HG03342 (cell line): ENCODE results near the gene RFXANK.
A peak's percentile ranks its signal among the peaks of the same experiment; 100 is the strongest.
"Not testable (repeated sequence)": the region's sequence is repeated elsewhere in the genome, so short reads cannot be mapped to it uniquely, and the experiment has no call there.

Experiments
- ATAC-seq: cut with Tn5 transposase; IDR thresholded peaks from one replicate; pipeline ENCODE4 v1.9.1; 2021; ENCODE audit warnings: mild to moderate bottlenecking, moderate library complexity; ENCODE audit not compliant: unreplicated experiment

Gene RFXANK

GRCh38 chr19:19192078-19192882, at the start of gene RFXANK, which contains the start of gene BORCS8:
Gene RFXANK (plus strand): TSS chr19:19192258. CDS start chr19:19193947, 1,689 bp downstream.
Gene BORCS8 (minus strand): TSS chr19:19192152. CDS start chr19:19192117, 35 bp downstream.
- ATAC-seq = peak; percentile 84

- ATAC-seq = no peak
These were observed 49.7 kb upstream of the RFXANK start for GRCh38 chr19:19142347-19142746.

- no peak for ATAC-seq
These were observed 46.8 kb upstream of the RFXANK start for GRCh38 chr19:19145281-19145680.

- no peak for ATAC-seq
These were observed 46.1 kb upstream of the RFXANK start for GRCh38 chr19:19145684-19146608.

- ATAC-seq = no peak
These were observed 45.2 kb upstream of the RFXANK start for GRCh38 chr19:19146865-19147264.

- no peak for ATAC-seq
These were observed 44.7 kb upstream of the RFXANK start for GRCh38 chr19:19147344-19147743.

GRCh38 chr19:19148504-19148903, 43.6 kb upstream of the RFXANK start:
- ATAC-seq = not testable (repeated sequence)

- ATAC-seq = no peak
These were observed 42.6 kb upstream of the RFXANK start for GRCh38 chr19:19149435-19149834.

GRCh38 chr19:19151418-19151817, 40.6 kb upstream of the RFXANK start:
- ATAC-seq = no peak

GRCh38 chr19:19152668-19153384, 39.2 kb upstream of the RFXANK start:
- no peak for ATAC-seq

GRCh38 chr19:19154768-19155494, 37.1 kb upstream of the RFXANK start:
- no peak for ATAC-seq

- ATAC-seq = peak; percentile 66
These were observed 36.4 kb upstream of the RFXANK start for GRCh38 chr19:19155495-19156219.

GRCh38 chr19:19157808-19158207, 34.2 kb upstream of the RFXANK start:
- ATAC-seq = no peak

GRCh38 chr19:19159534-19159933, 32.5 kb upstream of the RFXANK start:
- ATAC-seq = no peak

GRCh38 chr19:19160461-19161035, 31.5 kb upstream of the RFXANK start:
- no peak for ATAC-seq

- ATAC-seq = no peak
These were observed 29.6 kb upstream of the RFXANK start for GRCh38 chr19:19162495-19162894.

GRCh38 chr19:19165396-19165795, 26.7 kb upstream of the RFXANK start:
- no peak for ATAC-seq

- ATAC-seq = no peak
These were observed 24.4 kb upstream of the RFXANK start for GRCh38 chr19:19167612-19168011.
